HPDE6-E6E7 (cell line): ENCODE data around the gene ZNF598.

Experiments
- DNase-seq: peaks from one replicate; pipeline ENCODE4 v3.0.0; 2011; ENCODE audit warnings: missing footprints; ENCODE audit errors: extremely low spot score

ZNF598 gene

GRCh38 chr16:2006317-2006716 lies 3.3 kb downstream of the ZNF598 start:
- no peak for DNase-seq

- no peak for DNase-seq
These were observed 4.0 kb downstream of the ZNF598 start for GRCh38 chr16:2005646-2006045.

DNA sequence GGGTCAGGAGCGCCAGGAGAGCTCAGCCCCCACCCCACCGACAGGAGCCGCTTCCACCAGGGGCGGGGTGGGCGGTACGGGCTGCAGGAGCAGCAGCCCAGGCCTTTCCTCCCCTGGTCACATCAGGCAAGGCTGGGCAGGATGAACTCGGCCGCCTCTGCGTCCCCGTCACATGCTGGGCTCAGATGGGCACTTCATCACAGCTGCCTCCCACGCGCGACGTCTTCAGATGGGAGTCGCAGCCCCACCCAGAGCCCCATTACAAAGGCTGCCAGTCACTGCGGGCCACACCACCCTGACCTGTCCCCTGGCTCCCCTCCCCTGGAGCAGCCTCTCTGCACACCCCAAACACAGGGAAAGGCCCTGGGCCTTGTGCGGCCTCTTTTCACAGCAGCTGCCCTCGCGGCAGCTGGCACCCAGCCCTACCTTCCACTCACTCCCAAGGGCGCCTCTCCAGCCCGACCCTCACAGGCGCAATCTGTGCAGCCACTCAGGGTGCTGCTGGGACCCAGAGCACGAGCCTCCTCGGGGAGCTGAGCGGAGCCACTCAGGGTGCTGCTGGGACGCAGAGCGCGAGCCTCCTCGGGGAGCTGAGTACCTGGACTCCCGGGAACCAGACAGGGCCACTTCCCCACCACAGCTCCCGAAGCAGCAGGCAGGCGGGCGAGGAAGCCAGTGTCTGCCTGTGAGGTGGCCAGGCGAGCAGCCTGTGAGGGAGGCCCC lies 4.7 kb downstream of the ZNF598 start:
- no peak for DNase-seq

GRCh38 chr16:2003827-2004641 lies 5.6 kb downstream of the ZNF598 start:
- DNase-seq = no peak

GRCh38 chr16:2003231-2003826 lies 6.3 kb downstream of the ZNF598 start:
- DNase-seq = no peak

DNA sequence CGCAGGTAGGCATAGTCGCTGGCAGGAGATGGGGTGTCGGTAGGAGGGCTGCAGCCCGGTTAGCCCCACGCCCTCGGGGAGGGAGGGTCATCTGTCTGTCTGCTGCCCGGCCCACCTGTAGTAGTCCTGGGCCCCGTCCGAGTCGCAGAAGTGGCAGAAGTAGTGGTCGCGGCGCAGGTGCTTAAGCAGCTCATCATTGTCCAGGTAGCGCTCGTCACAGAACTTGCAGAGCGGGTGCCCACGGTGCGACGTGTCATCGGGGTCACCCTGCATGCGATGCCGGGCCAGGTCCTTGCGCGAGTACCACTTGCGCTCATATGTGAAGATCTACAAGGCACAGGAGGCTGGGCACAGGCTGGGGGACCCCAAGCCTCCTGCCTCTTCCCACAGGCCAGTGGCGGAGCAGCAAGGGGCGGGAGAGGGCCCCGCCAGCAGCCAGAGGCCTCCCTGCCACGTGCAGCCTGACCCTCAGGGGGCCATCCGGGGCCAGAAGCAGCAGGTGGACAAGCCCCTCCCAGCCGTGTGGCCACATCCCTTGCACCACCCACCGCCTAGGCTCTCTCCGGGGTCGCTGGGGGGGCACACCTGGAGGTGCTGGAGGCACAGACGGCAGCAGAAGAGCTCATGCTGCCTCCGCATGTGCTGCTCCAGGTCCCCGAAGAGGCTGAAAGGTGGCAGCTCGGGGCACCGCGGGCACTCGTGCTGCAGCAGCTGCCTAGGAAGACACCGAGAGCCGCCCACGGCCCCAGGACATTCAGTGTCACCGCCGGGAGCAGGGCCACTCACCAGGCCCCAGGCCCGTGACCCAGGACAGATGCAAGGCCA lies 7.0 kb downstream of the ZNF598 start:
- no peak for DNase-seq

- no peak for DNase-seq
These were observed 7.9 kb downstream of the ZNF598 start for GRCh38 chr16:2001456-2002355.

DNA sequence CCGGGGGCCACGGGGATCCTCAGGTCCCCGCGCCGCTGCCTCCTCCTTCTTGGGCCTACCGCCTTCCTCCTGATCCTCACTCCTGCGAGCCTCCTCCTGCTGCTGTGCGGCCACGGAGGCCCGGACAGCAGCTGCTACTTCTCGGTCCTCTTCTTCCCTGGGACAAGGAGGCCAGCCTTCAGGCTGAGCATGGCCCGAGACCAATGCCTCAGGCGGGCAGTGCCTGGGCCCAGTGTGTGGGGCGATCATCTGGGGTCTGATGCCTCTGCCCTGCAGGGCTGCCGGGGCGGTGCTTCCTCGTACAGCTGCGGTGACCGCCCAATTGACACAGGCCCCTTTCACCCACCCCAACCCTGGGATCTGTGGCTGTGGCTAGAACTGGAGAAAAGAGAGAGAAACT lies 8.6 kb downstream of the ZNF598 start:
- DNase-seq = no peak

DNA sequence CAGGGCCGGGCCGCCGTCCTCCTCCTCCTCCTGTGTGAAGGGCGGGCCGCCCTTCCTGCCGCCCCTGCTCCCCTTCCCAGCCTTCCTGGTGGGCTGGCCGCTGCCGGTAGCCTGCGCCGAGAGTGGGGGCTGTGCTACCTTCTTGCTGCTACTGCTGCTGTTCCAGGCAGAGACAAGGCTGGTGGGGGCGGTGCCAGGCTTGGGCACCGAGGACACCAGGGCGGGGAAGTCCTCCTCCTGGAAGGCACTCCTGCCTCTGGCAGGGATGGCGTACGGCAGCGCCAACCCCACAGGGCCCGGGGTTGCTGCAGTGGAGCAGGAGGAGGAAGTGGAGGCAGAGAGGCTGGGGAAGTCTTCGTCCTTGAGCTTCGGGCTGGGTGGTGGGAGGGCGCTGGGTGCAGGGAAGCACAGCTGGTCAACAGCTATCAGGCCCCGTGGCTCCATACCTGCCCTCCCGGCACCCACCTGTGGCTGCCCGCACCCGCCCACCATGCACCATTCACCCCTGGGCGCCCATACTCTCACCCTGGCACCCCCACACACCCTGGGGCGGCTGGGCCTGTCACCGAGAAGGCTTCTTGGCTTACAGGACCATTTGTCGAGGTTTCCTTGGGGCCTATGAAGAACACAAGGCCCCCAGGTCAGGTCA lies 9.6 kb downstream of the ZNF598 start:
- no peak for DNase-seq

- no peak for DNase-seq
These were observed 10.5 kb downstream of the ZNF598 start for GRCh38 chr16:1998852-1999801.

DNA sequence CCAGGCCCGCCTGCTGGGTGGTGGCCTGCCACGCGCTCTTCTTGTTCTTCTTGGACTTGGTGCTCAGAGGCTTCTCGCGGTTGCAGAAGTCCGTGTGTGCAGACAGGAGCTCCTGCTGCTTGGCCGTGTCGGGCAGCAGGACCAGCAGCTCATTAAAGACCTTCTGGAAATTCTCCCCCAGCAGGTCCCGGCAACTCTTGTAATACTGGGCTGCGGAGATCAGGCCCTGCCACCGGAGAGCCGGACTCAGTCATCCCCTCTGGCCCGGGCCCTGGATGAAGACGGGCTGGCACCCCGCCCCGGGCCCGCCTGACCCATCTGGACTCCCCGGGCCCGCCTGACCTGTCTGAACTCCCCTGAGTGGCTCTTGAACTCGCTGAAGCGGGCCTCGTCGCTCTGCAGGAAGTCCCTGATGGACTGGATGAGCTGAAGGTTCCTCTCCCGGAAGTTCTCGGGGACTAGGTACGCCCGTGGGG lies 11.2 kb downstream of the ZNF598 start:
- no peak for DNase-seq

DNA sequence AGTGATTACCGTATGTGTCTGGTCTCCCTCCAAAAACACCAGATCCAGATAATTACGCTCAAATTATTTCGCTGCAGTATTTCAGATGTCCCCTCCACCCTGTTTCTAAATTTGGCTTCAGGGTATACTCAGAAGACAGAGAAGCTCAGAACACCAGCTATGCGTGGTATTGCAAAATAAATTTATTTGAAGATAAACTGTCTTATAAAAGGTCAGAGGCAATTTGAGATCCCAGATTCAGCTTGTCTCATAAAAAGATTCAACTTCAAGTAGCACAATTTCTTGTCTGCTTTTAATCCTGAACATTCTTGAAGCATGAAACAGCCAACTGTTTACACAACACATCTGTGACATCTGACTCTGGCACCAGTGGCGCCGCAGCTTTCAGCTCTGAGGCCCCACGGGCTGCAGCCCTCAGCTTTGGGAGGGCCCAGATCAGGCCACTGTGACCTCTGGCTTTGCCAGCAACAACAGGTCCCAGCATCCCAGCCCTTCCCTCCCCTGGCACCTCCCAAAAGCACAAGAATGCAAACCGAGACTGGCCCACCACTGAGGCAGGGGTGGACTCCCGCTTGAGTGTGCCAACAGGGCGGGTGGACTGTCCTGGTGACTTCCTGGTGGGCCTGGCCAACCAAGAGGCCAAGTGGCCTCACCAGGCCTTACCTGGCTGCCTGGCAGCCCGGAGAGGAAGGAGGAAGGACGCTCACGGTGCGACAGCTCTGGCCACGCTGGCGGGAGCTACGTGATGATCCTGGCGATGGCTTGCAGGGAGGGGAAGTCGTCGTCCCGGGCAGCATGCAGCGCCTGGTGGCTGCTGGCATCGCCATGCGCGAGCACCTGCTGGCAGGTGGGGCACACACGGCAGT lies 11.9 kb downstream of the ZNF598 start:
- no peak for DNase-seq

GRCh38 chr16:1993731-1994131 lies 15.9 kb downstream of the ZNF598 start:
- DNase-seq = peak; percentile 58

- no peak for DNase-seq
These were observed 16.8 kb downstream of the ZNF598 start for GRCh38 chr16:1992704-1993317.

GRCh38 chr16:1991948-1992703 lies 17.5 kb downstream of the ZNF598 start:
- peak; percentile 68 for DNase-seq

- no peak for DNase-seq
These were observed 18.1 kb downstream of the ZNF598 start for GRCh38 chr16:1991588-1991947.

DNA sequence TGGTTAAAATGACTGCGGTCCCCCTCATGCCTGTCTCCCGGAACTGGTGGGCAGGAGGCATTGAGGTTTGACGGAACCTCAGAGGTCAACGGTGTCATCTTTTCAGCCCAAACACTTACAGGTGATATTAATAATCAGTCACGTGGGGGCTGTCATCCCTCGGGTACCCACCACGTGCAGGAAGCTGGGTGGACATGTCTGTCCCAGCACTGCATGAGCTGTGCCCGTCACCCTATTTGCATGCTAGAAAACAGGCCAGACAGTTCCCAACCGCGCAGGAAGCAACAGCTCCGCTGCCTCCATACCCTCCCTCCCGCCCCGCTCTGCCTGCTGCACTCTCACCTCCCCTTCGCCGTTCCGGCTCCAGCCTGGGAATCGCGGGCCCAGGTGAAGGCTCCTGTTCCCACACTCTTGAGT lies 18.5 kb downstream of the ZNF598 start:
- DNase-seq = no peak
